Natural killer cell treated with Interleukin-12 subunit alpha and Interleukin-12 subunit beta and Interleukin-15 and Interleukin-18, amount 100 ng/mL, for 72 hours (primary cell): ENCODE results near the gene THSD7B. TPM values are rescaled to one million over a fixed set of nuclear protein-coding genes. Genes with fewer than 3 reads are reported as not detected.

ENCODE experiments used
- ATAC-seq, 2 donors: fragments of 150-1000 bp; cut with Tn5 transposase in 1 of 2; sonication (Bioruptor Pico), chemical (Tn5 transposase) in 1 of 2; 2 replicates each; pipeline ENCODE4 v1.10.0; 2021
- DNase-seq: peaks from one replicate; pipeline ENCODE4 v3.0.0; 2022; ENCODE audit warnings: low spot score
- H3K27ac Mint-ChIP-seq, 2 donors: 1 replicate in 1 of 2; 2 replicates in 1 of 2; pipeline ENCODE4 v1.8.0; 2022; ENCODE audit warnings: mixed read lengths in 2 of 2, mild to moderate bottlenecking in 1 of 2, moderate library complexity in 1 of 2
- H3K27me3 Mint-ChIP-seq, 2 donors: 1 replicate in 1 of 2; 2 replicates in 1 of 2; pipeline ENCODE4 v1.8.0; 2022; ENCODE audit warnings: mixed read lengths in 2 of 2
- H3K36me3 Mint-ChIP-seq: one replicate; pipeline ENCODE4 v1.8.0; 2022; ENCODE audit warnings: mixed read lengths
- H3K4me1 Mint-ChIP-seq, 2 donors: 1 replicate in 1 of 2; 2 replicates in 1 of 2; pipeline ENCODE4 v1.8.0; 2022; ENCODE audit warnings: low read depth in 2 of 2, mixed read lengths in 2 of 2, mild to moderate bottlenecking in 1 of 2
- H3K4me3 Mint-ChIP-seq: one replicate; pipeline ENCODE4 v1.8.0; 2022; ENCODE audit warnings: mixed read lengths
- H3K9me3 Mint-ChIP-seq: 2 replicates; pipeline ENCODE4 v1.8.0; 2022; ENCODE audit warnings: mixed read lengths
- total RNA-seq, 2 donors: library from RNA; stranded (reverse); gene quantifications; one replicate each; pipeline ENCODE4 v1.2.3, GENCODE V29; 2022

THSD7B gene
- total RNA-seq, 2 donors from 2014 or later, result not detected

GRCh38 chr2:136777391-136777790 lies 12.0 kb downstream of the THSD7B start:
- DNase-seq (no peak), ATAC-seq (no peak)
- H3K36me3 Mint-ChIP-seq, result no peaks in the 10 kb centered on the region
- H3K4me1 Mint-ChIP-seq, result no peaks in the 10 kb centered on the region
- H3K27me3 Mint-ChIP-seq, result peaks cover 2 to 6% of the 10 kb centered on the region in 2 donors
- no peak overlapping the region for H3K4me3 Mint-ChIP-seq
- no peak overlapping the region for H3K27ac Mint-ChIP-seq
- peaks cover 12% of the 10 kb centered on the region for H3K9me3 Mint-ChIP-seq

GRCh38 chr2:136783856-136784255 lies 18.5 kb downstream of the THSD7B start:
- no peak for ATAC-seq

GRCh38 chr2:136785215-136785614 lies 19.9 kb downstream of the THSD7B start:
- Mint-ChIP-seq H3K36me3 (no peaks in the 10 kb centered on the region), H3K27me3 (peaks cover 4 to 6% of the 10 kb centered on the region in 2 donors), H3K4me1 (no peaks in the 10 kb centered on the region), H3K9me3 (peaks cover 7% of the 10 kb centered on the region), H3K27ac (no peak overlapping the region), H3K4me3 (no peak overlapping the region)
- DNase-seq, result no peak
- ATAC-seq, result no peak

More at GRCh38 chr2:136783856-136784255, 18.5 kb downstream of the THSD7B start:
- H3K36me3 Mint-ChIP-seq, result no peaks in the 10 kb centered on the region
- H3K27me3 Mint-ChIP-seq, result peaks cover 4 to 6% of the 10 kb centered on the region in 2 donors
- H3K4me3 Mint-ChIP-seq, result no peak overlapping the region
- no peak overlapping the region for H3K27ac Mint-ChIP-seq
- H3K4me1 Mint-ChIP-seq, result no peaks in the 10 kb centered on the region
- DNase-seq, result no peak
- peaks cover 7% of the 10 kb centered on the region for H3K9me3 Mint-ChIP-seq

GRCh38 chr2:136787970-136788369 lies 22.6 kb downstream of the THSD7B start:
- Mint-ChIP-seq H3K27ac (no peak overlapping the region), H3K4me3 (no peak overlapping the region), H3K4me1 (no peaks in the 10 kb centered on the region), H3K36me3 (no peaks in the 10 kb centered on the region), H3K9me3 (peaks cover 3% of the 10 kb centered on the region), H3K27me3 (peaks cover 4 to 9% of the 10 kb centered on the region in 2 donors)
- ATAC-seq, result no peak
- DNase-seq, result no peak

GRCh38 chr2:136796339-136796738 lies 31.0 kb downstream of the THSD7B start:
- DNase-seq, result no peak
- H3K9me3 Mint-ChIP-seq, result peaks cover 11% of the 10 kb centered on the region
- H3K27me3 Mint-ChIP-seq, result no peaks in the 10 kb centered on the region
- ATAC-seq, result no peak
- H3K4me1 Mint-ChIP-seq, result no peaks in the 10 kb centered on the region
- no peak overlapping the region for H3K4me3 Mint-ChIP-seq
- H3K36me3 Mint-ChIP-seq, result no peaks in the 10 kb centered on the region
- no peak overlapping the region for H3K27ac Mint-ChIP-seq

- peaks cover 16% of the 10 kb centered on the region for H3K9me3 Mint-ChIP-seq
- H3K27ac Mint-ChIP-seq, result no peak overlapping the region
- H3K27me3 Mint-ChIP-seq, result no peaks in the 10 kb centered on the region
- H3K4me1 Mint-ChIP-seq, result no peaks in the 10 kb centered on the region
- H3K4me3 Mint-ChIP-seq, result no peak overlapping the region
- ATAC-seq (no peak), DNase-seq (no peak)
- no peaks in the 10 kb centered on the region for H3K36me3 Mint-ChIP-seq
Observed at GRCh38 chr2:136798766-136799165, 33.4 kb downstream of the THSD7B start.

- Mint-ChIP-seq H3K9me3 (peaks cover 16% of the 10 kb centered on the region), H3K4me1 (no peaks in the 10 kb centered on the region), H3K27ac (no peak overlapping the region), H3K36me3 (no peaks in the 10 kb centered on the region), H3K4me3 (no peak overlapping the region), H3K27me3 (no peaks in the 10 kb centered on the region)
- DNase-seq (no peak), ATAC-seq (no peak)
Observed at GRCh38 chr2:136801661-136802060, 36.3 kb downstream of the THSD7B start.

GRCh38 chr2:136809998-136810397 lies 44.7 kb downstream of the THSD7B start:
- ATAC-seq (no peak), DNase-seq (no peak)
- H3K4me3 Mint-ChIP-seq, result no peak overlapping the region
- H3K9me3 Mint-ChIP-seq, result peaks cover 8% of the 10 kb centered on the region
- H3K4me1 Mint-ChIP-seq, result no peaks in the 10 kb centered on the region
- no peak overlapping the region for H3K27ac Mint-ChIP-seq
- H3K27me3 Mint-ChIP-seq, result no peaks in the 10 kb centered on the region
- no peaks in the 10 kb centered on the region for H3K36me3 Mint-ChIP-seq

GRCh38 chr2:136818839-136819238 lies 53.5 kb downstream of the THSD7B start:
- DNase-seq (no peak), ATAC-seq (no peak)
- H3K36me3 Mint-ChIP-seq, result no peaks in the 10 kb centered on the region
- no peak overlapping the region for H3K4me3 Mint-ChIP-seq
- no peaks in the 10 kb centered on the region for H3K27me3 Mint-ChIP-seq
- peaks cover 6% of the 10 kb centered on the region for H3K9me3 Mint-ChIP-seq
- H3K4me1 Mint-ChIP-seq, result no peaks in the 10 kb centered on the region
- no peak overlapping the region for H3K27ac Mint-ChIP-seq

GRCh38 chr2:136823291-136823690 lies 57.9 kb downstream of the THSD7B start:
- peaks cover 6% of the 10 kb centered on the region for H3K9me3 Mint-ChIP-seq
- no peak for ATAC-seq
- H3K27me3 Mint-ChIP-seq, result no peaks in the 10 kb centered on the region
- no peaks in the 10 kb centered on the region for H3K36me3 Mint-ChIP-seq
- DNase-seq, result no peak
- H3K4me1 Mint-ChIP-seq, result no peaks in the 10 kb centered on the region
- no peak overlapping the region for H3K27ac Mint-ChIP-seq
- H3K4me3 Mint-ChIP-seq, result no peak overlapping the region

- H3K4me1 Mint-ChIP-seq, result no peaks in the 10 kb centered on the region
- no peaks in the 10 kb centered on the region for H3K36me3 Mint-ChIP-seq
- peaks cover 5% of the 10 kb centered on the region for H3K9me3 Mint-ChIP-seq
- ATAC-seq (no peak), DNase-seq (no peak)
- H3K4me3 Mint-ChIP-seq, result no peak overlapping the region
- H3K27ac Mint-ChIP-seq, result no peak overlapping the region
- no peaks in the 10 kb centered on the region for H3K27me3 Mint-ChIP-seq
Observed at GRCh38 chr2:136828162-136828561, 62.8 kb downstream of the THSD7B start.

GRCh38 chr2:136828774-136829173 lies 63.4 kb downstream of the THSD7B start:
- Mint-ChIP-seq H3K9me3 (peaks cover 5% of the 10 kb centered on the region), H3K36me3 (no peaks in the 10 kb centered on the region), H3K27ac (no peak overlapping the region), H3K27me3 (no peaks in the 10 kb centered on the region), H3K4me3 (no peak overlapping the region), H3K4me1 (no peaks in the 10 kb centered on the region)
- DNase-seq (no peak), ATAC-seq (no peak)

- Mint-ChIP-seq H3K27ac (no peak overlapping the region), H3K9me3 (peaks cover 12% of the 10 kb centered on the region)
- no peak for ATAC-seq
Observed at GRCh38 chr2:136844546-136844945, 79.2 kb downstream of the THSD7B start.

GRCh38 chr2:136858656-136859055 lies 93.3 kb downstream of the THSD7B start:
- Mint-ChIP-seq H3K27me3 (no peaks in the 10 kb centered on the region), H3K27ac (no peak overlapping the region), H3K4me1 (no peaks in the 10 kb centered on the region), H3K9me3 (peaks cover 22% of the 10 kb centered on the region), H3K36me3 (no peaks in the 10 kb centered on the region), H3K4me3 (no peak overlapping the region)
- ATAC-seq (no peak), DNase-seq (no peak)

More at GRCh38 chr2:136844546-136844945, 79.2 kb downstream of the THSD7B start:
- Mint-ChIP-seq H3K36me3 (no peaks in the 10 kb centered on the region), H3K4me3 (no peak overlapping the region), H3K4me1 (no peaks in the 10 kb centered on the region), H3K27me3 (peaks cover 0 to 3% of the 10 kb centered on the region in 2 donors)
- DNase-seq, result no peak

GRCh38 chr2:136860443-136860958 lies 95.2 kb downstream of the THSD7B start:
- no peaks in the 10 kb centered on the region for H3K4me1 Mint-ChIP-seq
- no peak for ATAC-seq
- peaks cover 22% of the 10 kb centered on the region for H3K9me3 Mint-ChIP-seq
- no peak overlapping the region for H3K4me3 Mint-ChIP-seq
- H3K36me3 Mint-ChIP-seq, result no peaks in the 10 kb centered on the region
- no peak overlapping the region for H3K27ac Mint-ChIP-seq
- DNase-seq, result no peak
- no peaks in the 10 kb centered on the region for H3K27me3 Mint-ChIP-seq
